ENCODE measurements around the gene ZSCAN5A.
"Not testable (repeated sequence)": the region's sequence is repeated elsewhere in the genome, so short reads cannot be mapped to it uniquely, and the experiment has no call there.

Gene ZSCAN5A

DNA sequence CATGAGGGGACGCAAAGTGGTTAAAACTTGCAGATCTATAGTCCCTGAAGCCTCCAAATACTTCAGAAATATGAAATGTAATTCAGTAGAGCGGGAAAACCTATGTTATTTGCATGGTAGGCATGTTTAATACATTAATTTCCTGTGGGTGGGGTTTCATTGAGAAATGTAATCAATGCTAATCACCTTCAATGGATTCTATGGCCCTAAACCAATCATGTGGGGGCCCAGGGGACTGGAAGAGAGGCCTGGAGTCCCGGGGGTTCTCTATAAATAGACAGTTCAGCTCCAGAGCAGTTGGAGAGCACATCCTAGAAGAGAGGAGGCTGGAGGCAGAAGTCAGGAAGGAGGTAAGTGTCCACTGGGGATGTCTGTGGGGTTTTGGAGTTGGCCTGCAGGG is 112.7 kb downstream of the ZSCAN5A start, which contains the start of gene ZSCAN5C:
Gene ZSCAN5C, plus strand, starts transcription at position 301 of the 400 bp plus-strand sequence. CDS start 3,641 bp downstream, outside the sequence.
- no peak for DNase-seq (ENCODE audit: low spot score)

DNA sequence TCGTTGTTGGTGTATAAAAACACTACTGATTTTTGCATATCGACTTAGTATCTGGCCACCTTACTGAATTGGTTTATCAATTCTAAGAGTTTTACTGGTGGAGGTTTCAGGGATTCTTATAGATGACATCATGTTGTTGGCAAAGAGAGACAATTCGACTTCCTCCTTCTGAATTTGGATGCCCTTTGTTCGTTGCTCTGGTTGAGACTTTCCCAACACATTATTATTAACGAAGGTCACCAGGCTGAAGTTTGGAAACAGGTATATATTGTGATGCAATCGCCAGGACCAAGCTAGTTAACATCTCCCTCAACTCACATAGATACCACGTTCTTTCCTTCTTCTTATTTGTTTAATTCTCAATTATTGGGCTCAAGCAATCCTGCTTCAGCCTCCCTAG is 115.0 kb downstream of the ZSCAN5A start:
- DNase-seq (ENCODE audit: low spot score), result no peak

DNA sequence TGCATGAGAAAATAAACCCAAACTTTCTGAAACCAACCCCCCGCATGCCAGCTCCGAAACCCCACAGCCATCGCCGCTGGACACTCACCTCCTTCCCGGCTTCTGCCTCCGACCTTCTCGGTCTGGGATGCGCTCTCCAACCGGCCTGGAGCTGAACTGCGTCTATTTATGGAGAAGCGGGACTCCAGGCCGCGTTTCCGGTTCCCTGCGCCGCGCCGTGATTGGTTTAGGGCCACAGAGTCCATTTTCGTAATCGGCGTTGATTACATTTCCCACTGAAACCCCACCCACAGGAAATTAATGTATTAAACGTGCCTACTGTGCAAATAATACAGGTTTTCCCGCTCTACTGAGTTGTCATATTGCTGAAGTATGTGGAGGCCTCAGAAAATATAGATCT is 117.0 kb downstream of the ZSCAN5A start, which contains the start of gene ZSCAN5B:
Gene ZSCAN5B, minus strand, starts transcription at position 138 of the 400 bp plus-strand sequence. CDS start 4,731 bp downstream, outside the sequence.
- DNase-seq (ENCODE audit: low spot score), result not testable (repeated sequence)

DNA sequence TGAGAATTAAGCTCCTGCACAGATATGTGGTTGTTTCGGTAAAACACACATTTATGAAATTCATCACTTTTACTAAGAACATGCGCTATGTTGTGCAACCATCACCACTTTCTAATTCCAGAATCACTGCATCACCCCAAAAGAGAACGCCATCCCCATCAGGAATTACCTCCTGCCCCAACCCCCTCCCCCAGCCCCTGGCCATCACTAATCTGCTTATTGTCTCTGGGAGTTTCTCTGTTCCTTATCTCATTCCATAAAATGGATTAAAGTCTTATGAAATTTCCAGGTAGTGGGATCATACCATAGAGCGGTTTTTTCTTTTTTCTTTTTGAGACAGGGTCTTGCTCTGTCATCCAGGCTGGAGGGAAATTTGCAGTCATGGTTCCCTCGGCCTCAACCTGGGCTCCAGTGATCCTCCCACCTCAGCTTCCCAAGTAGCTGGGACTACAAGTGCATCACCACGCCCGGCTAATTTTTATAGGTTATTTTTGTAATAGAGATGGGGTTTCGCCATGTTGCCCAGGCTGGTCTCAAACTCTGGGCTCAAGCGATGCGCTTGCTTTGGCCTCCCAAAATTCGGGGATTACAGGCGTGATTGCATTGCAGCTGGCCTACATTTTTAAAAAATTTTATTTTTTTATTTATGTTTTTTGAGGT is 120.5 kb downstream of the ZSCAN5A start:
- DNase-seq (ENCODE audit: low spot score), result no peak

DNA sequence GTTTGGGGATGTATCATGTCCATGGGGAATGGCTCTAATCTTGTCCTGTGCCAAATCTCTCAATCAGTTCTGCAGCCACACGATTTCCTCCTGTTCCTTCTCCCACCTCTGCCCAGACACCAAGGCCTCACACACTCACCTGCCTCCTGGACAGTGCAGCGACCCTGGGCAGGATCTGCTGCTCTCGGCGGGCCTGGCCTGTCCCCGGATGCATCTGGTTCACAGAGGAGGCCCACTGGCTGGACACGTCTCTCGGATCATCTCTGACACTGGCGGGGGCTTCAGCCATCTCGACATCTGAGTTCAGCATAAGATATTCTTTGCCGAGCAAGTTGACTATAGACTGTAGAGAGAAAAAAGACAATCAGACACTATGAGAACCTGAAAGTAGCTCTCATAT is 122.9 kb downstream of the ZSCAN5A start:
- no peak for DNase-seq (ENCODE audit: low spot score)

DNA sequence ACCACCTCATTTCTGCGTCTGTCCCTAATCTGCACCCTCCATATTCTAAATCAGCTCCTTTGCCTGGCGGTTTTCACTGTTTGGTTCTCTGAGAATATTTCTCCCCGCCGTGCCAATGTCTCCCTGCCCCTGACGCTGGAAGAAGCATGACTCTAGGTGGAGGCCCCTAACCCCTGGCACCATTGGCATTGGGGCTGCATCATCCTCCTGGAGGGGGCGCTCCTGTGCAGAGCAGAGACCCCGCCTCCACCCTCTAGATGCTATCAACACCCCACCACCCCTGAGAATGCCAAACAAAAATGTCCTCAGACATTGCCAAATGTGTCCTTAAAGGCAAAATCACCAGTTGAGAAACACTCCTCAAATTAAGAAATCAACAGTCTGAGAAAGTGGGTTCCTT is 123.5 kb downstream of the ZSCAN5A start:
- DNase-seq (ENCODE audit: low spot score), result no peak

DNA sequence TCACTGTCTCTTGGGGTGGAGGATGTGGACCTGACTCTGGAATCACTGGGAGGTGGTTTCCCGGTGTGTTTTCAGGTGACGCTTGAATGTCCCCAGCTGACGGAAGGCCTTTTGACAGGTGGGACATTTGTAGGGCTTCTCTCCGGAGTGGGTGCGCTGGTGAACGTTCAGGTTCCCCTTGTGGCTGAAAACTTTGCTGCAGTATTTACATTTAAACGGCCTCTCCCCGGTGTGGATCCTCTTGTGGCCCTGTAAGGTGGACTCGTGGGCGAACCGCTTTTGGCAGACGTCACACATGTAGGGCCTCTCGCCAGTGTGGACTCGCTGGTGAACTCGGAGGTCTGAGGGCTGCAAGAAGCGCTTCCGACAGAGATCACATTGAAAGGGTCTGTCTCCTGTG is 124.9 kb downstream of the ZSCAN5A start:
- no peak for DNase-seq (ENCODE audit: low spot score)

DNA sequence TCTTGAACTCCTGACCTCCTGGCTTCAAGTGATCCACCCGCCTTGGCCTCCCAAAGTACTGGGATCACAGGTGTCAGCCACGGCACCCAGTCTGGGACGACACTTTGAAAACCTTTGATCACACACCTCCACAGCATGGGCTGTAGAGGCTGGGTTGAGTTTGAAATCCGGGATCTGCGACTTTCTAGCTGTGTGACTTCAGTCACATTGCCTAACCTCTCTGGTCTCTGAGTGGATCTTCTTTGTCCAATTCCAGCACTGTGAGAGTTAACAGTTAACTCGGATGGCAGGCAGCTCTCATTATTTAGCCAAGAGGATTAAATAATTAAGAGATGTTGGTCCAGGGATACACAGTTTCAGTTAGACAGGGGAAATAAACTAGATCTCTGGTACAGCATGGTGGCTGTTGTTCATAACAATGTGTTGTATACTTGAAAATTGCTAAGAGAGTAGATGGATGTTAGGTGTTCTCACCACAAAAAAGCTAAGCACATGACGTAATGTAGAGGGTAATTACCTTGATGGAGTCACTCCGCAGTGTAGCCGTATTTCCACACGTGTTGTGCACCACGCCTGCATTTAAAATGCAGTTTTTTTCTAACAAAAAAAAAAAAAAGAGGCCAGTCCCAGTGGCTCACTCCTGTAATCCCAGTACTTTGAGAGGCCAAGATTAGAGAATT is 136.9 kb downstream of the ZSCAN5A start:
- no peak for DNase-seq (ENCODE audit: low spot score)

DNA sequence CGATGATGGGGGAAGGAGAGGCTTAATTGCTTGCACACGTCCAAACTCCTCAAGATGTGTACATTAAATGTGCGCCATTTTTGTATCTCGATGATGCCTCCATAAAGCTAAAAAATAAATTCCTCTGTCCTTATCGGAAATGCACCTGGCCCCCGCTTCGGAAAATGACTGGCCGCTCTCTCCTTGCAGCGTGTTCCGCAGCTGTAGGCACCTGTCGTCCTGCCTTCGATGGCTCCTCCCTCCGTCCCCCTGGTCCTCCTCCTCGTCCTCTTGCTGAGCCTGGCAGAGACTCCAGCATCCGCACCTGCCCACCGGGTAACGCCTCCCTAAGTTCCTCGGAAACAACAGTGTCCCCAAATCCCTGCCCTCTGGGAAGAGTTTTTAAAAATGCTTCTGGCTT is 137.8 kb downstream of the ZSCAN5A start:
- no peak for DNase-seq (ENCODE audit: low spot score)

DNA sequence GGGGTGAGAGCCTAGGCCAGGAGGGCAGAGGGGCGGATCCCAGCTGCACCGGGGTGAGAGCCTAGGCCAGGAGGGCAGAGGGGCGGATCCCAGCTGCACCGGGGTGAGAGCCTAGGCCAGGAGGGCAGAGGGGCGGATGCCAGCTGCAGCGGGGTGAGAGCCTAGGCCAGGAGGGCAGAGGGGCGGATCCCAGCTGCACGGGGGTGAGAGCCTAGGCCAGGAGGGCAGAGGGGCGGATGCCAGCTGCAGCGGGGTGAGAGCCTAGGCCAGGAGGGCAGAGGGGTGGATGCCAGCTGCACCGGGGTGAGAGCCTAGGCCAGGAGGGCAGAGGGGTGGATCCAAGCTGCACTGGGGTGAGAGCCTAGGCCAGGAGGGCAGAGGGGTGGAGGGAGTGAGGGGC is 138.3 kb downstream of the ZSCAN5A start:
- DNase-seq (ENCODE audit: low spot score), result not testable (repeated sequence)

DNA sequence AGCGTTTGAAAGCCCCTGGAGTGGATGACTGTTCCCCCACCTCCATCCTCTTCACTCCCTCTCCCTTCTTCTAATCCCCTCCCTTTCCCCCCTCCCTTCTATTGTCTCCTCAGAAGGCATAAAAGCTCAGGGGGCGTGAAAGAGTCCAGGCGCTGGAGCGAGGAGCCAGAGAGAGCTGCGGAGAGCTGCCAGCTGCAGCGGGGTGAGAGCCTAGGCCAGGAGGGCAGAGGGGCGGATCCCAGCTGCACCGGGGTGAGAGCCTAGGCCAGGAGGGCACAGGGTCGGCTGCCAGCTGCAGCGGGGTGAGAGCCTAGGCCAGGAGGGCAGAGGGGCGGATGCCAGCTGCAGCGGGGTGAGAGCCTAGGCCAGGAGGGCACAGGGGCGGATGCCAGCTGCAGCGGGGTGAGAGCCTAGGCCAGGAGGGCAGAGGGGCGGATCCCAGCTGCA is 138.8 kb downstream of the ZSCAN5A start, which contains the start of gene GALP:
Gene GALP, plus strand, starts transcription at position 148 of the 447 bp plus-strand sequence. CDS start 1,101 bp downstream, outside the sequence.
- not testable (repeated sequence) for DNase-seq (ENCODE audit: low spot score)

DNA sequence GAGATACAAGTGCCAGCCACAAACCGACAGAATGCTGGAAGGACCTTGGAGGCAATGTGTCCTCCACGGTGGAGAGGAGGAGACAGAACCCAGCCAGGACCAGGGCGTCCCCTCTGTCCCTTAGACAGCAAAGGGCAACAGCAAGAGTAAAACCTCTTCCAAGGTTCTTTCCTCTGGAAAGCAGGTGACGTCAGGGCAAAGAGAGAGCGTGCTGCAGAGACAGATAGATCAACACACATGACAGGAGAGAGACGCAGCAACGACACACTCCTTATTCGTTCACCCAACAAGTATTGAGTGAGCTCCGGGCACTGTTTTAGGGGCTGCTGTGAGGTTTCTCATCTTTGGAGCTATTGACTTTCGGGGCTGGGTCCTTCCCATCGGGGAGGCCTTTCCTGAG is 140.1 kb downstream of the ZSCAN5A start:
- DNase-seq (ENCODE audit: low spot score), result no peak

DNA sequence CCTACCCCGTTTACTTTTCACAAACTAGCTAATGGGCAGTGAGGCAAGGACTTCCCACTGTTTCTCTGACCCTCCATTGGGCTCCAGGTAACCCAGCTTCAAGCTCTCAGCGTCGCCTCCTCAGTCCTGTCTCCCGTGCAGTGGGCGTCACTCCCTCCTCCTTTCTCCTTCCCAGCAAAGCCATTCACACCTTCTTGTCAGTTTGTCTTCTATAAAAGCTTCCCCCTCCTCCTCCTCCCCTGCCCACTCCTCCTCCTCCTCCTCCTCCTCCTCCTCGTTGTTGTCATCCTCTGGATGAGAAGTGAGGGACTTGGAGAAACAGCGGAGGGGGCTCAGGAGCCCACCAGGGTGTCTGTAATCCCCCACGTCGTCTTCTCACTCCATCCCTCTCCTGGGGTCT is 140.6 kb downstream of the ZSCAN5A start:
- DNase-seq (ENCODE audit: low spot score), result no peak

All from kidney tubule cell (primary cell).